NCI-H187 (cell line): Measurements from ENCODE around the gene SHE.

ENCODE experiments used
- DNase-seq, 2 experiments: peaks; one replicate each; lab custom pipeline; 2025; lab: John Stamatoyannopoulos, UW

SHE gene

GRCh38 chr1:154479764-154480421, 22.3 kb downstream of the SHE start:
- peak; percentile 83 to 85 for DNase-seq

GRCh38 chr1:154478639-154479038, 23.6 kb downstream of the SHE start:
- no peak for DNase-seq

- no peak for DNase-seq
Observed at GRCh38 chr1:154478013-154478412, 24.2 kb downstream of the SHE start.

- DNase-seq: no peak
Observed at GRCh38 chr1:154476791-154477190, 25.4 kb downstream of the SHE start.

- DNase-seq: no peak
Observed at GRCh38 chr1:154474802-154475201, 27.4 kb downstream of the SHE start.

GRCh38 chr1:154471304-154471703, 30.9 kb downstream of the SHE start:
- DNase-seq: no peak

- no peak for DNase-seq
Observed at GRCh38 chr1:154469844-154470560, 32.2 kb downstream of the SHE start.

- DNase-seq: no peak
Observed at GRCh38 chr1:154468535-154469250, 33.5 kb downstream of the SHE start.

- no peak for DNase-seq
Observed at GRCh38 chr1:154467434-154468102, 34.6 kb downstream of the SHE start.

GRCh38 chr1:154466921-154467417, 35.2 kb downstream of the SHE start:
- no peak for DNase-seq

GRCh38 chr1:154466206-154466605, 36.0 kb downstream of the SHE start:
- DNase-seq: no peak

- DNase-seq: no peak
Observed at GRCh38 chr1:154465621-154466195, 36.5 kb downstream of the SHE start.

- no peak for DNase-seq
Observed at GRCh38 chr1:154463512-154463990, 38.7 kb downstream of the SHE start.

GRCh38 chr1:154460695-154461260, 41.4 kb downstream of the SHE start:
- DNase-seq: no peak

GRCh38 chr1:154459080-154459479, 43.1 kb downstream of the SHE start:
- no peak for DNase-seq

GRCh38 chr1:154456631-154457030, 45.6 kb downstream of the SHE start:
- no peak for DNase-seq

GRCh38 chr1:154454386-154455120, 47.7 kb downstream of the SHE start:
- peak; percentile 85 to 90 for DNase-seq

GRCh38 chr1:154453574-154454352, 48.4 kb downstream of the SHE start:
- no peak for DNase-seq

GRCh38 chr1:154453161-154453560, 49.1 kb downstream of the SHE start:
- DNase-seq: no peak

GRCh38 chr1:154448331-154448811, 53.8 kb downstream of the SHE start:
- no peak for DNase-seq
